ENCODE results near the gene CCM2L.

The CCM2L gene

GRCh38 chr20:31977080-31977479 is 33.2 kb upstream of the CCM2L start:
- Histone ChIP-seq H3K9me3 (ENCODE audit: low read length) (no peaks in the 10 kb centered on the region), H3K27ac (ENCODE audit: low read depth, low read length) (no peak overlapping the region), H3K36me3 (ENCODE audit: insufficient read depth, low read length) (no peaks in the 10 kb centered on the region), H3K27me3 (ENCODE audit: control insufficient read depth in 1 of 2, insufficient read depth in 2 of 2, low read length in 2 of 2) (peaks cover 0 to 4% of the 10 kb centered on the region in 2 donors), H3K4me3 (ENCODE audit: low read depth in 1 of 2, low read length in 2 of 2) (no peak overlapping the region), H3K4me1 (ENCODE audit: insufficient read depth, low read length) (no peaks in the 10 kb centered on the region), H3K9ac (ENCODE audit: low read length) (no peak overlapping the region)

- no peak overlapping the region for H3K4me3 ChIP-seq (ENCODE audit: low read depth in 1 of 2, low read length in 2 of 2)
- H3K27me3 ChIP-seq (ENCODE audit: control insufficient read depth in 1 of 2, insufficient read depth in 2 of 2, low read length in 2 of 2), result peaks cover 0 to under 1% of the 10 kb centered on the region in 2 donors
- H3K9me3 ChIP-seq (ENCODE audit: low read length), result no peaks in the 10 kb centered on the region
- no peak overlapping the region for H3K27ac ChIP-seq (ENCODE audit: low read depth, low read length)
- H3K36me3 ChIP-seq (ENCODE audit: insufficient read depth, low read length), result no peaks in the 10 kb centered on the region
- no peaks in the 10 kb centered on the region for H3K4me1 ChIP-seq (ENCODE audit: insufficient read depth, low read length)
- H3K9ac ChIP-seq (ENCODE audit: low read length), result no peak overlapping the region
These were observed 30.4 kb upstream of the CCM2L start for GRCh38 chr20:31979713-31980426.

- Histone ChIP-seq H3K4me3 (ENCODE audit: low read depth in 1 of 2, low read length in 2 of 2) (no peak overlapping the region), H3K27me3 (ENCODE audit: control insufficient read depth in 1 of 2, insufficient read depth in 2 of 2, low read length in 2 of 2) (no peaks in the 10 kb centered on the region), H3K9ac (ENCODE audit: low read length) (no peak overlapping the region), H3K27ac (ENCODE audit: low read depth, low read length) (no peak overlapping the region), H3K4me1 (ENCODE audit: insufficient read depth, low read length) (no peaks in the 10 kb centered on the region), H3K36me3 (ENCODE audit: insufficient read depth, low read length) (no peaks in the 10 kb centered on the region), H3K9me3 (ENCODE audit: low read length) (no peaks in the 10 kb centered on the region)
These were observed 28.5 kb upstream of the CCM2L start for GRCh38 chr20:31981784-31982183.

GRCh38 chr20:31984981-31985471 is 25.2 kb upstream of the CCM2L start:
- H3K9ac ChIP-seq (ENCODE audit: low read length), result no peak overlapping the region
- H3K27ac ChIP-seq (ENCODE audit: low read depth, low read length), result no peak overlapping the region
- no peaks in the 10 kb centered on the region for H3K27me3 ChIP-seq (ENCODE audit: control insufficient read depth in 1 of 2, insufficient read depth in 2 of 2, low read length in 2 of 2)
- no peaks in the 10 kb centered on the region for H3K36me3 ChIP-seq (ENCODE audit: insufficient read depth, low read length)
- H3K4me1 ChIP-seq (ENCODE audit: insufficient read depth, low read length), result no peaks in the 10 kb centered on the region
- no peaks in the 10 kb centered on the region for H3K9me3 ChIP-seq (ENCODE audit: low read length)
- H3K4me3 ChIP-seq (ENCODE audit: low read depth in 1 of 2, low read length in 2 of 2), result no peak overlapping the region

GRCh38 chr20:31987744-31988143 is 22.5 kb upstream of the CCM2L start:
- no peak overlapping the region for H3K4me3 ChIP-seq (ENCODE audit: low read depth in 1 of 2, low read length in 2 of 2)
- H3K27ac ChIP-seq (ENCODE audit: low read depth, low read length), result no peak overlapping the region
- H3K4me1 ChIP-seq (ENCODE audit: insufficient read depth, low read length), result no peaks in the 10 kb centered on the region
- no peaks in the 10 kb centered on the region for H3K9me3 ChIP-seq (ENCODE audit: low read length)
- no peaks in the 10 kb centered on the region for H3K27me3 ChIP-seq (ENCODE audit: control insufficient read depth in 1 of 2, insufficient read depth in 2 of 2, low read length in 2 of 2)
- no peaks in the 10 kb centered on the region for H3K36me3 ChIP-seq (ENCODE audit: insufficient read depth, low read length)
- no peak overlapping the region for H3K9ac ChIP-seq (ENCODE audit: low read length)

- no peaks in the 10 kb centered on the region for H3K27me3 ChIP-seq (ENCODE audit: control insufficient read depth in 1 of 2, insufficient read depth in 2 of 2, low read length in 2 of 2)
- no peaks in the 10 kb centered on the region for H3K4me1 ChIP-seq (ENCODE audit: insufficient read depth, low read length)
- H3K4me3 ChIP-seq (ENCODE audit: low read depth in 1 of 2, low read length in 2 of 2), result no peak overlapping the region
- H3K9ac ChIP-seq (ENCODE audit: low read length), result no peak overlapping the region
- no peaks in the 10 kb centered on the region for H3K36me3 ChIP-seq (ENCODE audit: insufficient read depth, low read length)
- H3K27ac ChIP-seq (ENCODE audit: low read depth, low read length), result no peak overlapping the region
- no peaks in the 10 kb centered on the region for H3K9me3 ChIP-seq (ENCODE audit: low read length)
These were observed 21.7 kb upstream of the CCM2L start for GRCh38 chr20:31988430-31989015.

- H3K27ac ChIP-seq (ENCODE audit: low read depth, low read length), result no peak overlapping the region
- H3K27me3 ChIP-seq (ENCODE audit: control insufficient read depth in 1 of 2, insufficient read depth in 2 of 2, low read length in 2 of 2), result no peaks in the 10 kb centered on the region
- no peak overlapping the region for H3K4me3 ChIP-seq (ENCODE audit: low read depth in 1 of 2, low read length in 2 of 2)
- no peaks in the 10 kb centered on the region for H3K9me3 ChIP-seq (ENCODE audit: low read length)
- no peak overlapping the region for H3K9ac ChIP-seq (ENCODE audit: low read length)
- no peaks in the 10 kb centered on the region for H3K4me1 ChIP-seq (ENCODE audit: insufficient read depth, low read length)
- H3K36me3 ChIP-seq (ENCODE audit: insufficient read depth, low read length), result no peaks in the 10 kb centered on the region
These were observed 21.1 kb upstream of the CCM2L start for GRCh38 chr20:31989030-31989645.

- no peaks in the 10 kb centered on the region for H3K9me3 ChIP-seq (ENCODE audit: low read length)
- H3K27ac ChIP-seq (ENCODE audit: low read depth, low read length), result no peak overlapping the region
- H3K36me3 ChIP-seq (ENCODE audit: insufficient read depth, low read length), result no peaks in the 10 kb centered on the region
These were observed 19.4 kb upstream of the CCM2L start for GRCh38 chr20:31990641-31991338.

GRCh38 chr20:31991339-31991705 is 18.9 kb upstream of the CCM2L start:
- no peak overlapping the region for H3K9ac ChIP-seq (ENCODE audit: low read length)
- H3K27ac ChIP-seq (ENCODE audit: low read depth, low read length), result no peak overlapping the region
- H3K27me3 ChIP-seq (ENCODE audit: control insufficient read depth in 1 of 2, insufficient read depth in 2 of 2, low read length in 2 of 2), result peaks cover 0 to 16% of the 10 kb centered on the region in 2 donors
- no peaks in the 10 kb centered on the region for H3K9me3 ChIP-seq (ENCODE audit: low read length)
- H3K36me3 ChIP-seq (ENCODE audit: insufficient read depth, low read length), result no peaks in the 10 kb centered on the region
- no peak overlapping the region for H3K4me3 ChIP-seq (ENCODE audit: low read depth in 1 of 2, low read length in 2 of 2)
- H3K4me1 ChIP-seq (ENCODE audit: insufficient read depth, low read length), result no peaks in the 10 kb centered on the region

More at GRCh38 chr20:31990641-31991338, 19.4 kb upstream of the CCM2L start:
- no peak overlapping the region for H3K4me3 ChIP-seq (ENCODE audit: low read depth in 1 of 2, low read length in 2 of 2)
- H3K27me3 ChIP-seq (ENCODE audit: control insufficient read depth in 1 of 2, insufficient read depth in 2 of 2, low read length in 2 of 2), result peaks cover 0 to 13% of the 10 kb centered on the region in 2 donors
- H3K4me1 ChIP-seq (ENCODE audit: insufficient read depth, low read length), result no peaks in the 10 kb centered on the region
- no peak overlapping the region for H3K9ac ChIP-seq (ENCODE audit: low read length)

GRCh38 chr20:31992086-31992485 is 18.2 kb upstream of the CCM2L start:
- Histone ChIP-seq H3K4me3 (ENCODE audit: low read depth in 1 of 2, low read length in 2 of 2) (no peak overlapping the region), H3K36me3 (ENCODE audit: insufficient read depth, low read length) (no peaks in the 10 kb centered on the region), H3K27me3 (ENCODE audit: control insufficient read depth in 1 of 2, insufficient read depth in 2 of 2, low read length in 2 of 2) (peaks cover 0 to 16% of the 10 kb centered on the region in 2 donors), H3K9ac (ENCODE audit: low read length) (no peak overlapping the region), H3K27ac (ENCODE audit: low read depth, low read length) (no peak overlapping the region), H3K4me1 (ENCODE audit: insufficient read depth, low read length) (no peaks in the 10 kb centered on the region), H3K9me3 (ENCODE audit: low read length) (no peaks in the 10 kb centered on the region)

GRCh38 chr20:31996996-31997395 is 13.2 kb upstream of the CCM2L start:
- peaks cover 0 to 16% of the 10 kb centered on the region in 2 donors for H3K27me3 ChIP-seq (ENCODE audit: control insufficient read depth in 1 of 2, insufficient read depth in 2 of 2, low read length in 2 of 2)

More at GRCh38 chr20:31996996-31997395, 13.2 kb upstream of the CCM2L start:
- H3K9me3 ChIP-seq (ENCODE audit: low read length), result no peaks in the 10 kb centered on the region
- H3K9ac ChIP-seq (ENCODE audit: low read length), result no peak overlapping the region
- no peak overlapping the region for H3K4me3 ChIP-seq (ENCODE audit: low read depth in 1 of 2, low read length in 2 of 2)
- no peaks in the 10 kb centered on the region for H3K36me3 ChIP-seq (ENCODE audit: insufficient read depth, low read length)
- no peak overlapping the region for H3K27ac ChIP-seq (ENCODE audit: low read depth, low read length)
- no peaks in the 10 kb centered on the region for H3K4me1 ChIP-seq (ENCODE audit: insufficient read depth, low read length)
